HG03045 (cell line): Measurements from ENCODE around the gene GPRIN2.
A peak's percentile ranks its signal among the peaks of the same experiment; 100 is the strongest.
"Not testable (repeated sequence)": the region's sequence is repeated elsewhere in the genome, so short reads cannot be mapped to it uniquely, and the experiment has no call there.

Experiments used
- ATAC-seq: cut with Tn5 transposase; IDR thresholded peaks from one replicate; pipeline ENCODE4 v1.9.1; 2021; ENCODE audit warnings: mild to moderate bottlenecking, moderate library complexity; ENCODE audit not compliant: unreplicated experiment

GPRIN2 gene

GRCh38 chr10:46556515-46557318, at the start of gene GPRIN2:
Gene GPRIN2, minus strand, starts transcription at chr10:46556658. Its CDS starts 5,922 bp downstream, at chr10:46550736.
- no peak for ATAC-seq

DNA sequence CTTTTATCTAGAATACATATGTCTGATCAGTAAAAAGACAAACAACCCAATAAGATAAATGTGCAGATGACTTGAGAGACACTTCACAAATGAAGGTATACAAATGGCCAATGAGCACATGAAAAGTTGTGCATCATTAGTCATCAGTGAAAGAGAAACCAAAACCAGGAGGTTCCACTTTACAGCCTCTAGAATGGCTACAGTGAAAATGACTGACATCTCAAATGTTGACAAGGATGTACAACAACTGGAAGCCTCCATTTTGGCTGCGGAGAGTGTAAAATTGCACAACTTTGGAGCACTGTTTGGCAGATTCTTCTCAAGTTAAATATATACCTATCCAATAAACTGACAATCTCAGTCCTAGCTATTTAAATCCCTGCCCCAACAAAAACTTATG, 44.1 kb upstream of the GPRIN2 start:
- not testable (repeated sequence) for ATAC-seq

- ATAC-seq = peak; percentile 76
Measured at GRCh38 chr10:46597616-46598246, 41.3 kb upstream of the GPRIN2 start.

GRCh38 chr10:46596570-46596969, 40.1 kb upstream of the GPRIN2 start:
- ATAC-seq = not testable (repeated sequence)

DNA sequence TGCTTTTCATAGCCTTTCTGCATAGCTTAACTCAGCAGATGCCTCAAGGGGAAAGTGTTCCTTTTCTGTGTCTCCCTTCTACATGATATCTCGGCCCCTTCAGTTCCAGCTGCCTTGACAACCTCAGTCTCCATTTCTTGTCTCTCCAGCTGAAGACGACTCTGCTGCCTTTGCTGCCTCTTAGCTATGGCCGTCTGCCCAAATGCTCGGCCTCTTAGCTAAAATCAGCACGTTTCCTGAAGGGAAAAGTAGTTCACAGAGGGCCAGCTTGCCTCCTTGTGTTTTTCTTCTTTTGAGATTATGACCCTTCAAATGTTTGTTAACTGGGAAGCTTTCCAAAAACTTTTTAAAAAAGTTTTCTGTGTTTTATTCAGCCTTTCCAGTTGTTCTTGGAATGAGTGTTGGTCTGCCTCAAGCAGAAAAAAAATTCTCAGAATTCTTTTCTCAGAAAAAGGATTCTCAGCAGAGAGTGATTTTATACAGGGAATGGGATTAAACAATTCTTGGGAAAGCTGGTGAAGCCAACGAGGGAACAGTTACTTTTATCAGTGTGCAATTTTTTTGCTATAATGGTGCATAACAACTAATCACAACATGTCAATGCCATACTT, 38.1 kb upstream of the GPRIN2 start:
- ATAC-seq = not testable (repeated sequence)

DNA sequence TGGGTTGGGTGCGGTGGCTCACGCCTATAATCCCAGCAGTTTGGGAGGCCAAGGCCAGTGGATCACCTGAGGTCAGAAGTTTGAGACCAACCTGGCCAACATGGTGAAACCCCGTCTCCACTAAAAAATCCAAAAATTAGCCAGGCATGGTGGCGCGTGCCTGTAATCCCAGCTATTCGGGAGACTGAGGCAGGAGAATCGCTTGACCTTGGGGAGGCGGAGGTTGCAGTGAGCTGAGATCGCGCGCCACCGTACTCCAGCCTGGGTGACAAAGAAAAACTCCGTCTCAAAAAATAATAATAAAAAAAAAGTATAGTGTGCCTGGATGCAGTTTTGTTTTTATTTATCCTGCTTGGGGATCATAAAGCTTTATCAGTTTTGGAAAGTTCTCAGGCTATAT, 36.8 kb upstream of the GPRIN2 start:
- not testable (repeated sequence) for ATAC-seq

GRCh38 chr10:46591053-46591452, 34.6 kb upstream of the GPRIN2 start:
- ATAC-seq = not testable (repeated sequence)

DNA sequence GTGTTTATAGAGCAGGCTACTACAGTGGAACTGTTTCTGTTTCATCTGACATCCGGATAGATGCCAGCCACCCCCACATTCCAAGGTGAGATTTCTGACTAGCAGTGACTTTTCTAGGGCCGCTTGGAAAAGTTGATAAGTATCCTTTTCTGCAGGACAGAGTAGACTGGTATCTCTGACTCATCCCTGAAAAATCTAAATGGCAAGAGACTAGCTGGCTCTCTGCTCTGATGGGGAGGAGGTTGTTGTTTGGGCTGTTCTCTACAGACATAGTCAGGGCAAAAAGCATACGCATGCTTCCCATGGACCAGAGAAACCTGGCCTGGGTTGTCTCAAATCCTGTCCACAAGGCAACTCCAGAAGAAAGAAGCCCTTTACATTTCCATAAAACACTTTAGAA, 33.1 kb upstream of the GPRIN2 start:
- not testable (repeated sequence) for ATAC-seq

DNA sequence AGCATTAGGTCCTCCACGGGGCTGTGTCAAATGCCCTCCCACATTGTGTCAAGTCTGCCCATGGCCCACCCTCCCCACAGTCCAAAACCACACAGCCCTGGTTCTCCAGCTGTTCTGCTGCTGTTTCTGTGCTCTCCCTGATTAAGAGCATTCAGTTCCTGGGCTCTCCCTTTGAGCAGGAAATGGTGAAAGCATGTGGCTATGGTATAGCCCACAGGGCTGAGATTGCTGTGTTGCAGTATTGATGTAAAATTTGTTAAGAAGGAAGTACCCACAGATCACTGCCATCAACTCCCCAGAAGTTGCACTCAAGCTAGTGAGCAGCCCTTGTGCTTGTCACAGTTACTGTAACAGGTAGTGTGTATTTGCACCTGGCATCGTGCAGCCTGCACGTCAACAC, 31.8 kb upstream of the GPRIN2 start:
- not testable (repeated sequence) for ATAC-seq

GRCh38 chr10:46587546-46587945, 31.1 kb upstream of the GPRIN2 start:
- ATAC-seq = not testable (repeated sequence)

GRCh38 chr10:46585246-46585645, 28.8 kb upstream of the GPRIN2 start:
- ATAC-seq = not testable (repeated sequence)

- ATAC-seq = not testable (repeated sequence)
Measured at GRCh38 chr10:46584196-46584595, 27.7 kb upstream of the GPRIN2 start.

- ATAC-seq = not testable (repeated sequence)
Measured at GRCh38 chr10:46582568-46582967, 26.1 kb upstream of the GPRIN2 start.

DNA sequence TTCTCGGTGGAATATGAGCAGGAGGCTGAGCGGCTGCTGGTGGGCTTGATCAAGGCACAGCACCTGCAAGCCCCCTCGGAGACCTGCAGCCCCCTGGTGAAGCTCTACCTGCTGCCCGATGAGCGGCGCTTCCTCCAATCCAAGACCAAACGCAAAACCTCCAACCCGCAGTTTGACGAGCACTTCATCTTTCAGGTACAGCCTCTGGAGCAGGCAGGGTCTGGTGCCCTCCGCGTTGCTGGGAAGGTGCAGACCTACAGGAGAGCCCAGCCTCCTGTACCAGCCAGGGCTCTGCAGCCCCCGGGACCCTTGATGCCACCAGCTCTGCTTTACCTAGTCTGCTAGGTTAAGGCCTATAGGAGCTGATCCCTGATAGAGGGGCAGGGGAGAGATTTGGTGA, 25.5 kb upstream of the GPRIN2 start:
- ATAC-seq = not testable (repeated sequence)

GRCh38 chr10:46579378-46579777, 22.9 kb upstream of the GPRIN2 start:
- ATAC-seq = not testable (repeated sequence)

DNA sequence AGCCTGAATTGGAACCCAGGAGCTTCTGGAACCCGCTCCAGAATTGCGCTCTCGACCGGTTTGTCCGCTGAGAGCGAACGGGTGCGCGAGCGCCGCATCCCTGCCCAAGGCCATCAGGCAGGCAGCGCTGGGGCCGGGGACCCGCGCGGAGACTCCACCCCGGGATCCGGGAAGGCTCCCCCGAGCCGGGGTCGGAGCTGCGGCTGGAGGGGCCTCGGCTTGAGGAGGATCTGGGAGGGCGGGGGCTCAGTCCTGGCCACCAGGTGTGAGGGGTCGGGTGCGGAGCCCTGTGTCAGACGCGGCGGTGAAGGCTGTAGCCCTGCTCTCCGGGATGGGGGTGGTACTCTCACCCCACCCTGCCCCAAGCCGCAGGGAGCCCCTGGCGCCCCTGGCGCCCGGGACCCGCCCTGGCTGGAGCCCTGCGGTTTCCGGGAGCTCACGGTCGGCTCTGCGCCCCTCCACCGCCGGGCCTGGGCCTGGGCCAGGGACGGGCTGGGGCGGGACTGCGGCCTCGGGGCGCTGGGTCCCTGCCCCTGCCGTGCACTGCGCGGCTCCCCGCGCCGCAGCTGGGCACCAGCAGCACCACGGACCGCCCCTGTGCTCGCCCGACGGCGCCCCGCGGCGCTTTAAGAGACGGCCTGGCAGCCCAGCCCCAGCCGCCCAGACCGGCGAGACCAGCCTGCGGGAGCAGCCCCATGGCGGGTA, 22.2 kb upstream of the GPRIN2 start, which contains the start of gene SYT15:
Gene SYT15, plus strand, starts transcription at position 655 of the 705 bp plus-strand sequence. Its CDS starts 41 bp downstream, at position 696.
- not testable (repeated sequence) for ATAC-seq

- not testable (repeated sequence) for ATAC-seq
Measured at GRCh38 chr10:46577624-46578473, 21.4 kb upstream of the GPRIN2 start.

GRCh38 chr10:46573884-46574283, 17.4 kb upstream of the GPRIN2 start:
- ATAC-seq = not testable (repeated sequence)

GRCh38 chr10:46573314-46573713, 16.9 kb upstream of the GPRIN2 start:
- not testable (repeated sequence) for ATAC-seq

DNA sequence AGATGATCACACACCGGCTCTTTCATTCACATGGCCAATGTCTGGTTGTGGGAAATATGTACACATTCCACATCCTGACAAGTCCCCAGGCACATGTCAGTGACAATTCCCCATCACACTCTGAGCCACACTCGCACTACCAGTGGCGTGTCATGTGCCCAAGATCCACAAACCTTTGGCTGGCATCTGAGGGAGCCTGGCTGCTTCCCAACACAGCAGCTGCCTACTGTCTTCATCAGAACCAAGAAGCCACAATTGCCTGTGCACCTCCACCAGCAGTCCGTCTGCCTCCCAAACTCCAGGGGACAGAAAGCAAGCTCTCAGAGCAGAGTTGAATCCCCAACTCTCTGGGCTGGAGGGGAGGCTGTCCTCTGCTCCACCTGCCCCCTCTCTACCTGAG, 16.3 kb upstream of the GPRIN2 start:
- not testable (repeated sequence) for ATAC-seq
